Anterior cingulate cortex (tissue), 58 donors: ENCODE results near the gene CEP350.
A peak's percentile ranks its signal among the peaks of the same experiment; 100 is the strongest.
"Not testable (repeated sequence)": the region's sequence is repeated elsewhere in the genome, so short reads cannot be mapped to it uniquely, and the experiment has no call there.

Experiments
- DNase-seq, 58 donors: peaks; one replicate each; lab custom pipeline; 2025; lab: John Stamatoyannopoulos, UW

CEP350 gene

GRCh38 chr1:179941454-179941853, 13.2 kb upstream of the CEP350 start:
- DNase-seq: no peak

- DNase-seq: no peak
Measured at GRCh38 chr1:179950651-179951050, 4.0 kb upstream of the CEP350 start.

- no peak for DNase-seq
Measured at GRCh38 chr1:179951383-179952144, 3.0 kb upstream of the CEP350 start.

- DNase-seq: no peak
Measured at GRCh38 chr1:179952186-179952585, 2.4 kb upstream of the CEP350 start.

GRCh38 chr1:179953974-179954492, 577 bp upstream of the CEP350 start:
- DNase-seq: peak in 9 of 58 donors; percentile 4 to 90 (median 37)

- peak in 9 of 58 donors; percentile 35 to 70 (median 53) for DNase-seq
Measured at GRCh38 chr1:179955287-179955680, 674 bp downstream of the CEP350 start.

GRCh38 chr1:179955731-179956130, 1.1 kb downstream of the CEP350 start:
- DNase-seq: no peak

GRCh38 chr1:179958359-179958758, 3.7 kb downstream of the CEP350 start:
- DNase-seq: no peak

- not testable (repeated sequence) for DNase-seq
Measured at GRCh38 chr1:179962168-179962567, 7.6 kb downstream of the CEP350 start.

- DNase-seq: no peak
Measured at GRCh38 chr1:179966551-179966950, 11.9 kb downstream of the CEP350 start.

GRCh38 chr1:179968284-179968993, 13.8 kb downstream of the CEP350 start:
- DNase-seq: no peak

- DNase-seq: no peak
Measured at GRCh38 chr1:179968994-179969919, 14.6 kb downstream of the CEP350 start.

GRCh38 chr1:179969962-179970361, 15.4 kb downstream of the CEP350 start:
- DNase-seq: peak in 2 of 58 donors; percentile 11 to 31

- DNase-seq: no peak
Measured at GRCh38 chr1:179971563-179972496, 17.2 kb downstream of the CEP350 start.

GRCh38 chr1:179973198-179974110, 18.8 kb downstream of the CEP350 start:
- DNase-seq: no peak

- no peak for DNase-seq
Measured at GRCh38 chr1:179976970-179977651, 22.5 kb downstream of the CEP350 start.

- DNase-seq: no peak
Measured at GRCh38 chr1:179978199-179979079, 23.8 kb downstream of the CEP350 start.
